SKM-1 (cell line): ENCODE measurements around the gene RBM38.
"Not testable (repeated sequence)": the region's sequence is repeated elsewhere in the genome, so short reads cannot be mapped to it uniquely, and the experiment has no call there.

Source experiments
- DNase-seq: peaks from one replicate; lab custom pipeline; 2025; ENCODE audit not compliant: unreplicated experiment; lab: John Stamatoyannopoulos, UW

RBM38 gene

DNA sequence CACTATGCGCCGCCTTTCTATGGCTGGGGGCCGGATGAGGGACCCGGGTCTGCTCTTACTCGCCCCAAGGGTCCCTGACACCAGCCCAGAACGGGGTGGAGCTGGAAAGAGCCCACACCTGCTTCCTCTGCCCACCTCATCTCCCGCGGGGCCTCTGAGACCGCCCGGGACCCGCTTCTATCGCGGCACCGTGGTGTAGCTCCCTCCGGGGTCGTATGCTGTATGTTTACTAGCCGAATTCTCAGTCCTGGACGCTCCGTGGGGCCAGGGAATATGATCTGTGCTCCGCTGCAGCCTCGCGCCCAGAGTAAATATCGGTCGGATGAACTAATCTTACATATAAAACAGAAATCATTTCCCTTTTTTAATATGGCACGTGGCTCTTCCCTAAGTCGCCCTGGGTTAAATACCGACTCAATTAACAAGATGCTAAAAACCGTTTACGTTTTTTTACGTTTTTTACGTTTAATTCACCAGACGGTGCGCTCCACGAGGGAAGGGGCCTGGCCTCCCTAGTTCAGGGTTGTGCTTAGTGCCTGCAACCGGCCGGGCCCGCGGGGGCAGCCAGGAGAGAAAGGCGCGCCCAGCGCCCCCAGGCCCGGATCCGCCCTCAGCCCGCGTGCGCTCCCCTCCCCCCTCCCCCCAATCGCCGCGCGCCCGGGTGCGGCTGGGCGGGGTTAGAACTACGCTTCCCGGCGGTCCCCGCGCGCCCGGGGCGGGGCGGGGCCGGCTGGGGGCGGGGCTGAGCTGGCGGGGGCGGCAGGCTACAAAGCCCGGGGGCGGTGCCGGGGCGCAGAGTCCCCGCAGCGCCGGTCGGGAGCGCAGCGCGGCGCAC lies at the start of gene RBM38:
TSS of gene RBM38 (plus strand) at position 793 of the 835 bp plus-strand sequence. CDS start 186 bp downstream, outside the sequence.
- DNase-seq: no peak

DNA sequence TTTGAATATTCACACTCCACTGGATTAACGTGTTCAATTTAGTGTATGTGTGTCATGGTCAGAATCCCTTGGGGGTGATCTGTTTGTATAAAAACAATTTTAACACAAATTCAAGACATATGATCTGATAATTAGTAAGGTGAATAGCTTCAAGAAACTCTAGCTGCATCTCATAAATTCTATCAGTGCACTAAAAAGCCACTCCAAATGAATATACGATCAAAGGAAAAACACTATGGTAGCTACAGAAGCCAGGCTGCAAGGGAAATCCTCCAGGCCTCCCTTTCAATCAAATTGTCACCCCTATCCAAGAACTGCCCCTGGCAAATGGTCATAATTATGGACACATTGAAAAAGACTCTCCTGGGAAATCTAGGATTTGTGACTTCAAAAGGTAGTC lies 49.5 kb upstream of the RBM38 start:
- no peak for DNase-seq

DNA sequence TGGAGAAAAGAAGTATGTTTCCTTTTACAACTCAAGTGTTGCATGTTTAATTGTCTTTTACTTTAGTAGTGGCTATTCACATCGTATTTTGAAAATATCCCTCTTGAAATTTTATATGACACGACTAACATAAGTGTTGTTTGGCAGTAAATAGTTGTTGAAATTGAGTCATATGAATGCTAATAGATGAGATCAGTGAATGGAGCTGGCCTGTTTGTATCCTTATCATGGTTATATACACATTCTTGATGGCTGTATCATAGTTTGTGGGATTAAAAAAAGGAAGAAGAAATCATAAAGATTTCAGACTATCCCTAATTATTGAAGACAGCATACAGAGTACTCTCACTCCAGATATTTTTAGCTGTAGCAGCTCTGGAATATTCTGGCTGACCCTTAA lies 48.4 kb upstream of the RBM38 start:
- no peak for DNase-seq

DNA sequence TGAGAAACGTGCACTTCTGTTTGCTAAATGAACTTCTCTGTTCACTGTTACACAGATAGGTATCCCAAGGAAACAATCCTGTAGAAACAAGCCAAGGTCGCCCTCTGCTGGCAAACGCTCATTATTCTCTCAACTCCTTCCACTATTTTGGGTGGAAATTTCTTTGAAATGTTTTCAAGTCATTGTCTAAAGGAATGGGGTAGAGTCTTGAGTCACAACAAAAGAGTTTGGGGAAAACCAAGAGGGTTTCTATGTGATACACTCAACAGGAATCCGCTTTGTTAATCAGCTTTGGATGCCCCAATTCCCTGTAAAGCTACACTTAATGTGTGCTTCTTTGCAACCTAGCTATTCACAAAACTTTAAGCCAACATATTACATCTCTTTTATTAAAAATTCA lies 44.7 kb upstream of the RBM38 start:
- DNase-seq: peak; percentile 66

DNA sequence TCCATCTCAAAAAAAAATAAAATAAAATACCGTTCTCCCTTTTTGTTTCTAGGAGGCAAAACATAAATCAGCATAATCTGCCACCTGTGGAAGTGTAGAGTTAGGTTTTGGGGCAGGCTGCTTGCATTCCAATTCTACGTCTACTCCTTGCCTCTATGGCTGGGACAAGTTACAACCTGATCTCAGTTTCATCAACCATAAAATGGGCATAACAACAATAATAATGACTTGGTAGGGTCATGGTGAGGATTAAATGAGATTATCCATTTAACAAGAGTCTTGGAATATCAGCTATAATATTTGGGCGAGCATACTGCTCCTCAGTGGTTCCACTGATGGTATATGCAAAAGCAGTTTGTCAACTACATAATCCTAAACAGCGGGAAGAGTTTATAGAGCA lies 43.8 kb upstream of the RBM38 start:
- no peak for DNase-seq

DNA sequence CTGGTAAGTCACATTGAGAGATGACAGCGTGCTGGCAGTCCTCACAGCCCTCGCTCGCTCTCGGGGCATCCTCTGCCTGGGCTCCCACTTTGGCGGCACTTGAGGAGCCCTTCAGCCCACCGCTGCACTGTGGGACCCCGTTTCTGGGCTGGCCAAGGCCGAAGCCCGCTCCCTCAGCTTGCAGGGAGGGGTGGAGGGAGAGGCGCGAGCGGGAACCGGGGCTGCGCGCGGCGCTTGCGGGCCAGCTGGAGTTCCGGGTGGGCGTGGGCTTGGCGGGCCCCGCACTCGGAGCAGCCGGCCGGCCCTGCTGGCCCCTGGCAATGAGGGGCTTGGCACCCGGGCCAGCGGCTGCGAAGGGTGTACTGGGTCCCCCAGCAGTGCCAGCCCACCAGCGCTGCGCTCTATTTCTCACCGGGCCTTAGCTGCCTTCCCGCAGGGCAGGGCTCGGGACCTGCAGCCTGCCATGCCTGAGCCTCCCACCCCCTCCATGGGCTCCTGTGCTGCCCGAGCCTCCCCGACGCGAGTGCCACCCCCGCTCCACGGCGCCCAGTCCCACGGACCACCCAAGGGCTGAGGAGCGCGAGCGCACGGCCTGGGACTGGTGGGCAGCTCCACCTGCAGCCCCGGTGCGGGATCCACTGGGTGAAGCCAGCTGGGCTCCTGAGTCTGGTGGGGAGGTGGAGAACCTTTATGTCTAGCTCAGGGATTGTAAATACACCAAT lies 42.8 kb upstream of the RBM38 start:
- not testable (repeated sequence) for DNase-seq

DNA sequence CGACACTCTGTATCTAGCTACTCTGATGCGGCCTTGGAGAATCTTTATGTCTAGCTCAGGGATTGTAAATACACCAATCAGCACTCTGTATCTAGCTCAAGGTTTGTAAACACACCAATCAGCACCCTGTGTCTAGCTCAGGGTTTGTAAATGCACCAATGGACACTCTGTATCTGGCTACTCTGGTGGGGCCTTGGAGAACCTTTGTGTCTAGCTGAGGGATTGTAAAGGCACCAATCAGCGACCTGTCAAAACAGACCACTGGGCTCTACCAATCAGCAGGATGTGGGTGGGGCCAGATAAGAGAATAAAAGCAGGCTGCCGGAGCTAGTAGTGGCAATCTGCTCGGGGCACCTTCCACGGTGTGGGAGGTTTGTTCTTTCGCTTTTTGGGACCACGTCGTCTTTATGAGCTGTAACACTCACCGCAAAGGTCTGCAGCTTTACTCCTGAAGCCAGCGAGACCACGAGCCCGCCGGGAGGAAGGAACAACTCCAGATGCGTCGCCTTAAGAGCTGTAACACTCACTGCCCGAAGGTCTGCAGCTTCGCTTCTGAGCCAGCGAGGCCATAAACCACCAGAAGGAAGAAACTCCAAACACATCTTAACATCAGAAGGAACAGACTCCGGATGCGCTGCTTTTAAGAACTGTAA lies 42.1 kb upstream of the RBM38 start:
- DNase-seq: not testable (repeated sequence)

DNA sequence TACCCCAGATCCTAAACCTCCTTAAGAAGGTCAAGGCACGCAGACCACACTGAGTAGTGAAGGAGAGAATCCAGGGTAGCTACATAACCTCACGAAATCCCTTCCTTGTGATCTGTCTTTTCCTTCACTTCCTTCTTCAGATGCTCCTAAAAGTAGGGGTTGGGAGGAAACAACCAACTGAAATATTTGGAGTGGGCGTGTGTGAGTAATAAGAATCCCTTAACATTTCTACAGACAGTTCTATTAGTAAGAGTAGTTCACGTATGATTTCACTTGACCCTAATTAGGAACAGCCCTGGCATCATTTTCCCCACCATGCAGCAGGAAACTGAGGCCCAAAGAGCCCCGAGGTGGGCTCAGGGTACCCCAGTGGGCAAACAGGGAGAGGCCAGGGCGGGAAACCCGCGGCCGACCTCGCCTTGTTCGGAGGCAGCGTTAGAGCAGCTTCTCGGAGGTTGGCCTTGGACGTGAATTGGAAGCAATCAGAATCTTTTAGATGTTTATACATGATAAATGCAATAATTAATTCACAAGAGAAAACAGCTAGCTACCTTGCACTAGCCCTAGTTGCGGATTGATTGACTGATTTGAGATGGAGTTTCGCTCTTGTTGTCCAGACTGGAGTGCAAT lies 41.0 kb upstream of the RBM38 start:
- no peak for DNase-seq

DNA sequence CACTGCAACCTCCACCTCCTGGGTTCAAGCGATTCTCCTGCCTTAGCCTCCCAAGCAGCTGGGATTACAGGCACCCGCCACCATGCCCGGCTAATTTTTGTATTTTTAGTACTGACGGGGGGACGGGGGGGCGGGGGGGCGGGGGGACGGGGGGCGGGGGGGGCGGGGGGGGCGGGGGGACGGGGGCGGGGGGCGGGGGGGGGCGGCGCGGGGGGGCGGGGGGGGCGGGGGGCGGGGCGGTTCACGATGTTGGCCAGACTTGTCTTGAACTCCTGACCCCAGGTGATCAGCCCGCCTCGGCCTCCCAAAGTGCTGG lies 40.5 kb upstream of the RBM38 start:
- not testable (repeated sequence) for DNase-seq

DNA sequence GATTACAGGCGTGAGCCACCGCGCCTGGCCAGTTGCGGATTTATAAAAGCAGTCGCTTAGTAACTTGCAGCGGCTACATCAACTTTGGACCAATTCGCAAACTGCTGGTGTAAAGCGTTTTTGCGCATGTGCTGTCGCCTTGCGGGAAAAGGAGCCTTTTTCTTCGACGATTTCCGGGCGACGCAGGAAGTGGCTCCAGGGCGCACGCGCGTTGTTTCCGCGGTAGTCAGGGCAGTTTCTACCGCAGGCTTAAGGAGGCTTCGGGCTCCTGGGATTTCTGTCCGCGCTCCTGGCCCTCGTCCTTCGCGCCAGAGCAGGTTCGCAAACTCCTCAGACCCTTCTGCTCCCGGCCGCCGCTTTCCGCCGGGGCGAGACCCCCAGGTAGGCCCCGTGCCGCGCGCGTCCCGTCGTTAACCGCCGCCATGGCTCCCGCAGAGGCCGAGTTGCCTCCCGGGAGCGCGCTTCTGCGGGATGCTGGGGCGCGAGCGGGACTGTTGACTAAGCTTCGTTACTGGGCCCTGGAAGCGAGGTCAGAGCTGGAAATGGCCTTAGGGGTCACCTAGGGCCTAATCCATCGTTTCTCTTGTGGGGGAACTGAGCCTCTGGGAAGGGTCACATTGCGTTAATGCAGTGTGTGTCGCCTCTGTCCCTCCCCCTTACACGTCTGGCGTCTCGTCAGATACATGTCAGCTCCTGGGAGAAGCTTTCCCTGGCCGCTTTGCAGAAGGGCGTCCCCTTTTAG lies 40.0 kb upstream of the RBM38 start, which contains the start of gene RAE1:
TSS of gene RAE1 (plus strand) at position 214 of the 742 bp plus-strand sequence. CDS start 2,784 bp downstream, outside the sequence.
- DNase-seq: peak; percentile 85

DNA sequence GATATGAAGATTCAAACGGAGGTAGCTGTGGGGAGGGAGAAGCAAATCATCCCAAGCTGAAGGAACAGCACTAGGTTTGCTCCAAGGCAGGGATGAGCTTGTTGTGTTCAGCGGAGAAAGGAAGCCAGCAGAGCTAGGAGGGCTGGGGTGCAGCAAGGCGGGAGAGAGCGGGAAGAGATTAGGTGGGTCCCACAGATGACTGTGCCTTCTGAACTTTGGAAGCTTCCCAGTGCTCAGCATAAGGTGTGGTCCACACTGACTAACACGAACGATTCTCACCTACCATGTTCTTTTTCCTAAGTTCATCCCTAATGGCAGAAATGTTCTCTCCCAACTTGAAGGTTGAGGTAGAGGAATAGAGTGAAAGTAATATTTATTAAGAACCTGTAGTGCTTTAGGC lies 38.9 kb upstream of the RBM38 start:
- no peak for DNase-seq

DNA sequence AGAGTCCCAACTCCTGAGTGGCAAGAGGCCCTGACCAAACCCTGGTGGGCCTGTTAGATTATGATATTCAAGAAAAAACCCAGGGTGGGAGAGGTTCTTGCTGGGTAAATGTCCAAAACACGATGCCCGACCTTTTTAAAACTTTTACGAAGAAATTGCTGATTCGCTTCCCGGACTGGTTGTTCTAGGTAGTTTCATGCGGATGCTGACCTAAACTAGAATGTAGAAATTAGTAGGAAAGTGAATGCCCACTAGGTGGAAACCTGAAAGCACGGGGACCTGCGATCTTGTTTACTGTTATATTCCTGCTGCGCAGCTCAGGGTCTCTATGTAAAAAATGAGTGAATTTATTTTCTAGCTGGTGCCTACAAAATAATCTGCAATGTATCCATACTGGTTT lies 37.8 kb upstream of the RBM38 start:
- no peak for DNase-seq

DNA sequence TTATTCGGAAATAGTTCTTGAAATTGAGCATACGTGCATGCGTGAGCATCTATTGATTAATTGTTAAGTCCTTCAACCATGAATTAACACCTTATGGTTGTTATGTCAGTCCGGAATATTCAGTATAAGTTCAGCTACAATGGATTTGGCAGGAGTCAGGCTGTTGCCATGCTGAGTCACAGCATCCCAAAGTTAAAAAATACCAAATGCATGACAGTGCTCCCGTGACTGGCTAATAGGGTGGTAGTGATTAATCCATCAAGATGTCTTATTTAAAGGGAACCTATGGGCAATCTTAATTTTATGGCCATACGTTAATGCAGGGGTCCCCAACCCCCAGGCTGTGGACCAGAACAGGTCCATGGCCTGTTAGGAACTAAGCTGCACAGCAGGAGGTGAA lies 29.7 kb upstream of the RBM38 start:
- no peak for DNase-seq

DNA sequence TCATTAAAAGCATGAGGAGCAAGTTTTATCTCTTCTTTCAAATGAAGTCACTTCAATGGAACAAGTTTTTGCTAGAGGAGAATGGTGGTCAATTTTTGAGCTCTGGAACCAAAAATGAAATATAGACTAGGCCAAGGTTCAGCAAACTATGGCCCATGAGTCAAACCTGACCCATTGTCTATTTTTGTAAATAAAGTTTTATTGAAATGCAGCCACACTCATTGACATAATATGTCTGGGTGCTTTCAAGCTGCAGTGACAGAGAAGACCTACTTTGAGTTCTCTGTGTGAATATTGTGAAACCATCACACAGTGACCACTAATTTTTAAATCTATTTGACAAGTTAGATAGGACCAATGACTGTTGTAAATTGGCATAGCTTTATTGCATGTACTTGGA lies 26.7 kb upstream of the RBM38 start:
- no peak for DNase-seq

DNA sequence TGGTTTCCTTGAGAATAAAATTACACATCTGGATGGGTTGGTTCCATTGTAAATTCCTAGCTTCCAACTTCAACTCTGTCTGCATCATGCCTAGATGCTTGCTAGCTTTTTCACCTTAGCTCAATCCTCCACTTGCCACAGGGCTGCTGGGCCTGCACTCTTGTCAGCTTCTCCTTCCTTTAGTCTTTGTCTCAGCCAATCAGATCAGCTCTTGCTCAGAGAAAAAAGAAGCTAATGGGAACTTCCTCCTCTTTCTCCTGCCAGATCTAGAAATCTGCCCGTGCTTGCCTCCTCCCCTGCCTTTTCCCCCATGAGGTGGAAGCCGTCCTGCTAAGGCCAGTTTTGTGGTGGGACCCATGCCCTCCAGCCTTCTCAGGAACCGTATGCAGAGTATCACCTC lies 21.6 kb upstream of the RBM38 start:
- DNase-seq: no peak

DNA sequence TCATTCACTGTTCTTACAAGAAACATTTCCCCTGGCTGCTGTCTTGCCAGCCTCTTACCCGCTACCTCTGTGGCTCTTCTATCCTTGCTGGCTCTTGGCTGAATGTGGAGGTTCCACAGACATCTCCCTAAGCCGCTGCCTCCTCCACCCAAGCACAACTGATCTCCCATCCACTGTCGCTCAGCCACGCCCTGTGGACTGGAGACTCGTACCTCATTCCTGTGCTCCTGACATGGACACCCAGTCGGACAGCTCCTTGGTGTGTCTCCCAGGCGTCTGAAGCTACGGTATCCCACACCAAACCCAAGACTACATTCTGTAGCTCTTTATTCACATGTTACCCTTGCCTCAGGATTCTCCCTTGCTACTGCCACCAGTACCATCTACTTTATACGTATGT lies 20.9 kb upstream of the RBM38 start:
- DNase-seq: no peak

DNA sequence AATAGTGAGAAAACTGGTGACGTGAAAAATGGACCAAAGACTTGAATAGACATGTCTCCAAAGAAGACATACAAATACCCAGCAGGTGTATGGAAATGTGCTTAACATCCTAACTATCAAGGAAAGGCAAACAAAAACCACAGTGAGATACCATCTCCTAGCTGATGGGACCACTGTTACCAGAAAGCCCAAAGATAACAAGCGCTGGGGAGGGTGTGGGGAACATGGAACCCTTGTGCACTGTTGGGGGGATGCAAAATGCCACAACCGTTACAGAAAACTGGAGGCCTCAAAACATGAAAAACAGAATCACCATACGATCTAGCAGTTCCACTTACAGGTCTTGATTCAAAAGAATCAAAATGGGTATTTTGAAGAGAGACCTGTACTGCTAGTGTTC lies 19.8 kb upstream of the RBM38 start:
- DNase-seq: no peak

DNA sequence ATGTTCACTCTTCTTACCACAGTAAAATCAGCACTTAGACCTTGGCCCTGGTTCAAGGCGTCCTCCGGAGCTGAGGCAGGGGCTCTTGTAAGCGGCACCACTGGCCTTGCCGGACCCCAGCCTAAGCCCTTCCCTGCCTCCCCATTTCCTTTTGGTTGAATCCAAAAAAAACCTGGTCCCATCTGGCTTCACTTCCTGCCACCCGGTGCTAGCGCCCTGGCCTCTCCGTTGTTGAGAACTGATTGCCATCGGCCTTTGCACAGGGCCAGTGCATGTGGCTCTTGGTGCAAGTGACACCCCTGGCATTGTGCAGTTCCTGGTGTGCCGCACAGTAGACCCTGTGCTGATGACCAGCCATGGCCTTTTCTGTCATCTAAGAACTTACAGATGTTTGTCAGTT lies 19.0 kb upstream of the RBM38 start:
- DNase-seq: no peak

DNA sequence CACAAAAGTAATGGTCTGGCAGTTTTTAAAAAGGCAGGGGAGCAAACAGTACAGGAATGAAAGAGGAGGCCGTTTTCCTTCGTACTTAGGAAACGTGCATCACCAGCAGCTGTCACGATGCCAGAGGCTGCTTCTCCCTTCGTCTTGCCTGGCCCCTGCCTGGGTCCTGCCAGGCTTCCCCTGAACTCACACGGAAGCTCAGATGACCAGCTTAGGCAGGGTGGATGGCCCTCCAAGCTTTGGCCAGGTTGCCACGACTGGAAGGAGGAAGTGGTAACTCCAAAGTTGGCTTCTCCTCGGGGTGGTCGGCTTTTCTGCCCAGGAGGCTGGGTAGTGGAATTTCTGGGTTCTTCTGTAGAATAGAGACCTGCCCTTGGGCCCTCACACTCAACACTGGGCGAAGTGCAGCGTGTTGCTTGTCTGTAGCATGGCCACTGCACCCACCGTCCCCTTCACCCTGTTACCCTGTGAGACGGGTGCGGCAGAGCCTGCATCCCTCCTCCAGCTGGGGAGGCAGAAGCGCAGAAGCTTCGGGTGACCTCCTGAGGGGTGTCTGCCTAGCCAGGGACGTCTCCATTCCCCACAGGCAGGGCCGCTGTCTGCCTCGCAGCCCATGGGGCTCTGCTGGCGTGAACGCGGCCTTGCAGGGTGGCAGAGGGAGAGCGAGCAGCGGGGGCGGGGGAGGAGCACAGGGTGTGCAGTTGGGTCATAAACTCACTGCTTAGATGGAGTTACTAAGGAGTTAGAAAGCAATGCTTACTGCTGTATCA lies 18.4 kb upstream of the RBM38 start:
- no peak for DNase-seq

DNA sequence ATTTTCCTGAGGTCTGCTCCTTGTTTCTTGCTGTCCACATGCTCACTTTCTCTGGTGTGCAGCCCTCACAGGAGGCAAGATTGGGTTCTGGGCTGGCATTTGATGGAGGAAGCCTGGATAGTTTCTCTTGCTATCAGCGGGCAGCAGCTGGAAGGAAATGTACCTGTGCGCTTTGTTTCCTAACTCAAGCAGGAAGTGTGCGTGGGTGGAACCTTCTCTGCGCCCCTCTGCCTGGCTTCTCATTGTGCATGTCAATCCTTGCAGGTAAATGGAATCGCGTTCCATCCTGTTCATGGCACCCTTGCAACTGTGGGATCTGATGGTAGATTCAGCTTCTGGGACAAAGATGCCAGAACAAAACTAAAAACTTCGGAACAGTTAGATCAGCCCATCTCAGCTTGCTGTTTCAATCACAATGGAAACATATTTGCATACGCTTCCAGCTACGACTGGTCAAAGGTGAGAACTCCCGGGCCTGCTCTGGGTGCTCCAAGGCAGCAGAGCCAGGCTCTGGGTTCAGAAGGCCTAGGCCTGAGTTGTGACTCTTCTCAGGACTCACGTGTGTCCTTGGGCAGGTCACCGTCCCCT lies 16.8 kb upstream of the RBM38 start:
- DNase-seq: no peak
